ENCODE measurements around the gene CH25H.

The CH25H gene

GRCh38 chr10:89159761-89160160 lies 47.4 kb downstream of the CH25H start:
- TF ChIP-seq, protein P1, sequence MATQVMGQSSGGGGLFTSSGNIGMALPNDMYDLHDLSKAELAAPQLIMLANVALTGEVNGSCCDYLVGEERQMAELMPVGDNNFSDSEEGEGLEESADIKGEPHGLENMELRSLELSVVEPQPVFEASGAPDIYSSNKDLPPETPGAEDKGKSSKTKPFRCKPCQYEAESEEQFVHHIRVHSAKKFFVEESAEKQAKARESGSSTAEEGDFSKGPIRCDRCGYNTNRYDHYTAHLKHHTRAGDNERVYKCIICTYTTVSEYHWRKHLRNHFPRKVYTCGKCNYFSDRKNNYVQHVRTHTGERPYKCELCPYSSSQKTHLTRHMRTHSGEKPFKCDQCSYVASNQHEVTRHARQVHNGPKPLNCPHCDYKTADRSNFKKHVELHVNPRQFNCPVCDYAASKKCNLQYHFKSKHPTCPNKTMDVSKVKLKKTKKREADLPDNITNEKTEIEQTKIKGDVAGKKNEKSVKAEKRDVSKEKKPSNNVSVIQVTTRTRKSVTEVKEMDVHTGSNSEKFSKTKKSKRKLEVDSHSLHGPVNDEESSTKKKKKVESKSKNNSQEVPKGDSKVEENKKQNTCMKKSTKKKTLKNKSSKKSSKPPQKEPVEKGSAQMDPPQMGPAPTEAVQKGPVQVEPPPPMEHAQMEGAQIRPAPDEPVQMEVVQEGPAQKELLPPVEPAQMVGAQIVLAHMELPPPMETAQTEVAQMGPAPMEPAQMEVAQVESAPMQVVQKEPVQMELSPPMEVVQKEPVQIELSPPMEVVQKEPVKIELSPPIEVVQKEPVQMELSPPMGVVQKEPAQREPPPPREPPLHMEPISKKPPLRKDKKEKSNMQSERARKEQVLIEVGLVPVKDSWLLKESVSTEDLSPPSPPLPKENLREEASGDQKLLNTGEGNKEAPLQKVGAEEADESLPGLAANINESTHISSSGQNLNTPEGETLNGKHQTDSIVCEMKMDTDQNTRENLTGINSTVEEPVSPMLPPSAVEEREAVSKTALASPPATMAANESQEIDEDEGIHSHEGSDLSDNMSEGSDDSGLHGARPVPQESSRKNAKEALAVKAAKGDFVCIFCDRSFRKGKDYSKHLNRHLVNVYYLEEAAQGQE (IDR thresholded peaks at IDR 0.05; ENCODE audit: low read depth), result no peak
- no peak for TF ChIP-seq USF1 (IDR thresholded peaks at IDR 0.05)
- TF ChIP-seq NFIC (IDR thresholded peaks at IDR 0.05), result no peak
- TF ChIP-seq FOXM1 (IDR thresholded peaks at IDR 0.05; ENCODE audit: borderline replicate concordance, low read depth), result no peak
- TF ChIP-seq CREB1 (IDR thresholded peaks at IDR 0.05; ENCODE audit: low read depth), result no peak
- no peak for TF ChIP-seq EGR1 (IDR thresholded peaks at IDR 0.05)
- no peak for TF ChIP-seq TAF1 (IDR thresholded peaks at IDR 0.05; ENCODE audit: low read depth)
- TF ChIP-seq, protein P2, sequence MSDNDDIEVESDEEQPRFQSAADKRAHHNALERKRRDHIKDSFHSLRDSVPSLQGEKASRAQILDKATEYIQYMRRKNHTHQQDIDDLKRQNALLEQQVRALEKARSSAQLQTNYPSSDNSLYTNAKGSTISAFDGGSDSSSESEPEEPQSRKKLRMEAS (IDR thresholded peaks at IDR 0.05), result no peak

DNA sequence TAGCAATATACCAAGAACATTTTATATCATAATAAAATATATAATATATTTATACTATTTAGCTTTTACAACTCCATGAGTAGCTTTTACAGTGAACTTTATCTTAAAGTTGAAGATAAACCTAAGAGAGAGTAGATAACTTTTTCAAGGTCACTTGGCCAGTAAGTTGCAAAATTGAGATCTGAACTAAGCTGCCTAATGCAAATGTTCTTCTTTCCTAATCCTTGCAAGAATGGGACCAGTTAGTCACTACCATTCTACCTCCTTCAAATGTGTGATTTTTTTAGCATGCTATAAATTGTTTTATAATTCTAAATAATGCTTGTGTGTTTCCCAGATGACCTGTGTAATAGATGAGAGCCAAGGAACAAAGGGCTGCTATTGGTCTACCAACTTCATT lies 47.8 kb downstream of the CH25H start:
- TF ChIP-seq RAD21 (IDR thresholded peaks at IDR 0.05; ENCODE audit: low read depth) (no peak), NFIC (IDR thresholded peaks at IDR 0.05) (no peak), EP300 (IDR thresholded peaks at IDR 0.05; ENCODE audit: borderline replicate concordance) (no peak), CREB1 (IDR thresholded peaks at IDR 0.05; ENCODE audit: low read depth) (no peak), YY1 (IDR thresholded peaks at IDR 0.05; ENCODE audit: low read depth) (no peak), CEBPB (IDR thresholded peaks at IDR 0.05) (no peak), USF1 (IDR thresholded peaks at IDR 0.05) (no peak), FOXM1 (IDR thresholded peaks at IDR 0.05; ENCODE audit: borderline replicate concordance, low read depth) (no peak), TCF12 (IDR thresholded peaks at IDR 0.05; ENCODE audit: low read depth) (no peak), TEAD4 (IDR thresholded peaks at IDR 0.05) (no peak)
- TF ChIP-seq, protein P1 (IDR thresholded peaks at IDR 0.05; ENCODE audit: low read depth), result no peak

DNA sequence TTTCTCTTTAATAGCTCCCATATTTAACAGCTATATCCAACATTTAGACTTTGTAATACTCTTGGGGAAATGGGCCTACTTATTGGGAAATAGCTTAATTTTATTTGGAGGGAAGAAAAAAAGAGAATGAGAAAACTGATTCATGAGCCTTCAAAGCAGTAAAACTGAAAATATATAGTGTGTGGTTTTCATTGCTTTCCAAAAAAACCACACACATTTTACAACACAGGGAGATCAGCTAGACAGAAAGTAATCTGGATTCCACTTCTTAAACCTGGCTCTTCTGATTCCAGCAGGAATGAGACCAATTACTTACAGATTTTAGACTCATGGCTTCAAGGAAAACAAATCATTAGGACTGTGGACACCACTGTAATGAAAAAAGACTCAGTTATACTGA lies 48.7 kb downstream of the CH25H start:
- TF ChIP-seq, protein P1 (IDR thresholded peaks at IDR 0.05; ENCODE audit: low read depth), result no peak
- TF ChIP-seq EGR1 (IDR thresholded peaks at IDR 0.05) (no peak), ZBTB7A (IDR thresholded peaks at IDR 0.05; ENCODE audit: low read depth) (no peak), TEAD4 (IDR thresholded peaks at IDR 0.05) (no peak), FOXM1 (IDR thresholded peaks at IDR 0.05; ENCODE audit: borderline replicate concordance, low read depth) (no peak)

GRCh38 chr10:89156161-89156835 lies 50.8 kb downstream of the CH25H start:
- TF ChIP-seq TAF1 (IDR thresholded peaks at IDR 0.05; ENCODE audit: low read depth), result no peak
- no peak for TF ChIP-seq YY1 (IDR thresholded peaks at IDR 0.05; ENCODE audit: low read depth)
- TF ChIP-seq CEBPB (IDR thresholded peaks at IDR 0.05), result no peak
- TF ChIP-seq, protein P2 (IDR thresholded peaks at IDR 0.05), result no peak
- TF ChIP-seq USF1 (IDR thresholded peaks at IDR 0.05), result no peak
- no peak for TF ChIP-seq EGR1 (IDR thresholded peaks at IDR 0.05)
- no peak for TF ChIP-seq CREB1 (IDR thresholded peaks at IDR 0.05; ENCODE audit: low read depth)
- no peak for TF ChIP-seq TCF12 (IDR thresholded peaks at IDR 0.05; ENCODE audit: low read depth)
- no peak for TF ChIP-seq EP300 (IDR thresholded peaks at IDR 0.05; ENCODE audit: borderline replicate concordance)
- no peak for TF ChIP-seq NFIC (IDR thresholded peaks at IDR 0.05)
- no peak for TF ChIP-seq ZBTB7A (IDR thresholded peaks at IDR 0.05; ENCODE audit: low read depth)
- no peak for TF ChIP-seq FOXM1 (IDR thresholded peaks at IDR 0.05; ENCODE audit: borderline replicate concordance, low read depth)
- no peak for TF ChIP-seq RAD21 (IDR thresholded peaks at IDR 0.05; ENCODE audit: low read depth)
- TF ChIP-seq, protein P1 (IDR thresholded peaks at IDR 0.05; ENCODE audit: low read depth), result no peak
- no peak for TF ChIP-seq TEAD4 (IDR thresholded peaks at IDR 0.05)
